ENCODE data around the gene KL.

KL gene

GRCh38 chr13:32976912-32977311 lies 39.3 kb upstream of the KL start:
- POLR2A ChIA-PET: no interaction called here
- CTCF ChIA-PET: interaction anchor here (1.2 kb wide), 1 partner anchor 56 kb away, joined by 4 read pairs; no protein-coding TSS in a partner anchor
- Histone ChIP-seq H3K36me3 (ENCODE audit: control insufficient read depth in 4 of 4, insufficient read depth in 4 of 4, low read length in 3 of 4) (no peaks in the 10 kb centered on the region), H3K27me3 (replicated peaks in 2 of 5; ENCODE audit: control insufficient read depth in 4 of 5, insufficient read depth in 5 of 5, low read length in 4 of 5) (no peaks in the 10 kb centered on the region), H3K9me3 (ENCODE audit: control extremely low read depth in 1 of 5, control insufficient read depth in 4 of 5, insufficient read depth in 2 of 5, low read depth in 1 of 5, low read length in 4 of 5) (no peaks in the 10 kb centered on the region), H3K4me1 (ENCODE audit: control extremely low read depth in 1 of 4, control insufficient read depth in 4 of 4, insufficient read depth in 4 of 4, low read length in 3 of 4) (no peaks in the 10 kb centered on the region), H3K4me3 (ENCODE audit: control insufficient read depth in 1 of 7, extremely low read depth in 1 of 7, insufficient read depth in 4 of 7, low read depth in 2 of 7, low read length in 6 of 7) (no peak overlapping the region), H3K27ac (ENCODE audit: insufficient read depth in 1 of 2, low read depth in 1 of 2, low read length in 2 of 2, poor library complexity in 1 of 2, severe bottlenecking in 2 of 2) (no peak overlapping the region)
- WGBS (ENCODE audit: insufficient coverage): no CpG with 5 or more reads among the region's 2 CpGs
- no peak for DNase-seq

- WGBS (ENCODE audit: insufficient coverage): 100% methylated on average over 3 of the region's 7 CpGs
- Histone ChIP-seq H3K4me1 (ENCODE audit: control extremely low read depth in 1 of 4, control insufficient read depth in 4 of 4, insufficient read depth in 4 of 4, low read length in 3 of 4) (no peaks in the 10 kb centered on the region), H3K9me3 (ENCODE audit: control extremely low read depth in 1 of 5, control insufficient read depth in 4 of 5, insufficient read depth in 2 of 5, low read depth in 1 of 5, low read length in 4 of 5) (no peaks in the 10 kb centered on the region), H3K27me3 (replicated peaks in 2 of 5; ENCODE audit: control insufficient read depth in 4 of 5, insufficient read depth in 5 of 5, low read length in 4 of 5) (no peaks in the 10 kb centered on the region), H3K36me3 (ENCODE audit: control insufficient read depth in 4 of 4, insufficient read depth in 4 of 4, low read length in 3 of 4) (no peaks in the 10 kb centered on the region), H3K4me3 (ENCODE audit: control insufficient read depth in 1 of 7, extremely low read depth in 1 of 7, insufficient read depth in 4 of 7, low read depth in 2 of 7, low read length in 6 of 7) (no peak overlapping the region), H3K27ac (ENCODE audit: insufficient read depth in 1 of 2, low read depth in 1 of 2, low read length in 2 of 2, poor library complexity in 1 of 2, severe bottlenecking in 2 of 2) (no peak overlapping the region)
- no peak for DNase-seq
- ChIA-PET CTCF (interaction anchor here (1.2 kb wide), 1 partner anchor 56 kb away, joined by 4 read pairs; no protein-coding TSS in a partner anchor), POLR2A (no interaction called here)
These were observed 38.9 kb upstream of the KL start for GRCh38 chr13:32977321-32977720.

GRCh38 chr13:32978278-32978677 lies 37.9 kb upstream of the KL start:
- Histone ChIP-seq H3K9me3 (ENCODE audit: control extremely low read depth in 1 of 5, control insufficient read depth in 4 of 5, insufficient read depth in 2 of 5, low read depth in 1 of 5, low read length in 4 of 5) (no peaks in the 10 kb centered on the region), H3K4me1 (ENCODE audit: control extremely low read depth in 1 of 4, control insufficient read depth in 4 of 4, insufficient read depth in 4 of 4, low read length in 3 of 4) (no peaks in the 10 kb centered on the region), H3K4me3 (ENCODE audit: control insufficient read depth in 1 of 7, extremely low read depth in 1 of 7, insufficient read depth in 4 of 7, low read depth in 2 of 7, low read length in 6 of 7) (no peak overlapping the region), H3K27me3 (replicated peaks in 2 of 5; ENCODE audit: control insufficient read depth in 4 of 5, insufficient read depth in 5 of 5, low read length in 4 of 5) (no peaks in the 10 kb centered on the region), H3K27ac (ENCODE audit: insufficient read depth in 1 of 2, low read depth in 1 of 2, low read length in 2 of 2, poor library complexity in 1 of 2, severe bottlenecking in 2 of 2) (no peak overlapping the region), H3K36me3 (ENCODE audit: control insufficient read depth in 4 of 4, insufficient read depth in 4 of 4, low read length in 3 of 4) (no peaks in the 10 kb centered on the region)
- WGBS (ENCODE audit: insufficient coverage): 94% methylated on average over 2 of the region's 4 CpGs
- no peak for DNase-seq
- POLR2A ChIA-PET: no interaction called here
- CTCF ChIA-PET: interaction anchor here (1.2 to 1.6 kb wide), 2 partner anchors 8 to 57 kb away, joined by 4 to 7 read pairs; no protein-coding TSS in a partner anchor

DNA sequence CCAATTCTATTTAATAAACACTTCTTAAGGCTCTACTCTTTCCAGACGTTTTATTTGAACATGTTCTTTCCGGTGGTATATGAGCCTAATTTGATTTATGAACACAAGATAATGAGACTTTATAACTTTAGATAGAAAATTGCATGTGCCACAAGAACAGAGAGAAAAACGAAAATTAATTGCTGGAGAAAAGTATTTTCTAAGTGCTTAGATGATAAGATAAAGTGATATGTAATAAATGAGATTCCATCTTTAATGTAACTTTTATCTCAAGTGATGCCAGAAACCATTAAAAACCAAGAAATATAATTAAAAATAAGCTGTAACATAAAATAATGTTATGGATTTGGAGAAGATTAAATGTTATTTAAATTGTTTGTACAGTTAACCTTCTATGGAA lies 33.2 kb upstream of the KL start:
- H3K36me3 ChIP-seq (ENCODE audit: control insufficient read depth in 4 of 4, insufficient read depth in 4 of 4, low read length in 3 of 4): no peaks in the 10 kb centered on the region
- ChIA-PET CTCF (interaction anchor here (1.2 kb wide), 1 partner anchor 13 kb away, joined by 3 read pairs; no protein-coding TSS in a partner anchor), POLR2A (no interaction called here)
- no peak overlapping the region for H3K4me3 ChIP-seq (ENCODE audit: control insufficient read depth in 1 of 7, extremely low read depth in 1 of 7, insufficient read depth in 4 of 7, low read depth in 2 of 7, low read length in 6 of 7)
- no peaks in the 10 kb centered on the region for H3K27me3 ChIP-seq (replicated peaks in 2 of 5; ENCODE audit: control insufficient read depth in 4 of 5, insufficient read depth in 5 of 5, low read length in 4 of 5)
- DNase-seq: no peak
- peaks cover 0 to 3% (median 0%) of the 10 kb centered on the region in 5 experiments for H3K9me3 ChIP-seq (ENCODE audit: control extremely low read depth in 1 of 5, control insufficient read depth in 4 of 5, insufficient read depth in 2 of 5, low read depth in 1 of 5, low read length in 4 of 5)
- H3K27ac ChIP-seq (ENCODE audit: insufficient read depth in 1 of 2, low read depth in 1 of 2, low read length in 2 of 2, poor library complexity in 1 of 2, severe bottlenecking in 2 of 2): no peak overlapping the region
- WGBS (ENCODE audit: insufficient coverage): no CpG with 5 or more reads among the region's 3 CpGs
- no peaks in the 10 kb centered on the region for H3K4me1 ChIP-seq (ENCODE audit: control extremely low read depth in 1 of 4, control insufficient read depth in 4 of 4, insufficient read depth in 4 of 4, low read length in 3 of 4)

DNA sequence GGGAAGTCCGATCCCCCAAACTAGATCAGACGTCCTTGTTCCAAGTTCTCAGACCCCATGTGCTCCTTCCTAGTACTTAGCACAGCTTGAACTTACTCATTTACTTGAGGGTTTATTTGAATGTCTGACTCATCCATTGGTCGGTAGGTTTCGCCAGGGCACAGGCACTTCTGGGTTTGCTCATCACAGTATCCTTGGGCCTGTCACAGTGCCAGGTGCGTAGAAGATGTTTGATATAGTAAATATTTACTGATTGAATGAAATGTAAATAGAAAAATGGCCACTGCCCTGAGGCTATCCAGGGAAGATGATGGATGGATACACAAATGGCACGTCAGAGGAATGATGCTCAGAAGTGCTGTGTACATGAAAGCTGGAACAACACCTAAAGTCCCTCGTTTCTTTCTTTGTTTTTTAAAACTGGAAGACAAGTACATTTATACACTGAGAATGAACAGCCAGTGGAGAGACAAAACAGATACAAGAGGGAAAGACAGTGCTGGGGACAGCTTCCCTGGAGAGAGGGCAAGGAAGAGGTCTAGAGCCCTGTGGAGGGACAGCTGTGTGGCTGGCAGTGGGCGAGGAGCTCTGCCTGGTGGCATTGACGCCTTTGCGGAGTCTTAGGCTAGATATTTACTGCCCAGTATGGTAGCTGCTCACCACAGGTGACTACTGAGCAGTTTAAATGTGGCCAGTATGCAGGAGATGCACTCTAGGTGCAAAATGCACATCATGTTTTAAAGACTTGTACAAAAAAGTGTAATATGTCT lies 31.2 kb upstream of the KL start:
- ChIA-PET CTCF (interaction anchor here (0.7 kb wide), 1 partner anchor 13 kb away, joined by 3 read pairs; no protein-coding TSS in a partner anchor), POLR2A (no interaction called here)
- Histone ChIP-seq H3K36me3 (ENCODE audit: control insufficient read depth in 4 of 4, insufficient read depth in 4 of 4, low read length in 3 of 4) (no peaks in the 10 kb centered on the region), H3K27me3 (replicated peaks in 2 of 5; ENCODE audit: control insufficient read depth in 4 of 5, insufficient read depth in 5 of 5, low read length in 4 of 5) (no peaks in the 10 kb centered on the region), H3K4me3 (ENCODE audit: control insufficient read depth in 1 of 7, extremely low read depth in 1 of 7, insufficient read depth in 4 of 7, low read depth in 2 of 7, low read length in 6 of 7) (no peak overlapping the region), H3K4me1 (ENCODE audit: control extremely low read depth in 1 of 4, control insufficient read depth in 4 of 4, insufficient read depth in 4 of 4, low read length in 3 of 4) (peaks cover 0 to 10% (median 6%) of the 10 kb centered on the region in 4 experiments), H3K27ac (ENCODE audit: insufficient read depth in 1 of 2, low read depth in 1 of 2, low read length in 2 of 2, poor library complexity in 1 of 2, severe bottlenecking in 2 of 2) (no peak overlapping the region), H3K9me3 (ENCODE audit: control extremely low read depth in 1 of 5, control insufficient read depth in 4 of 5, insufficient read depth in 2 of 5, low read depth in 1 of 5, low read length in 4 of 5) (peaks cover 0 to 3% (median 0%) of the 10 kb centered on the region in 5 experiments)
- WGBS (ENCODE audit: insufficient coverage): 99% methylated on average over 10 of the region's 10 CpGs
- no peak for DNase-seq

DNA sequence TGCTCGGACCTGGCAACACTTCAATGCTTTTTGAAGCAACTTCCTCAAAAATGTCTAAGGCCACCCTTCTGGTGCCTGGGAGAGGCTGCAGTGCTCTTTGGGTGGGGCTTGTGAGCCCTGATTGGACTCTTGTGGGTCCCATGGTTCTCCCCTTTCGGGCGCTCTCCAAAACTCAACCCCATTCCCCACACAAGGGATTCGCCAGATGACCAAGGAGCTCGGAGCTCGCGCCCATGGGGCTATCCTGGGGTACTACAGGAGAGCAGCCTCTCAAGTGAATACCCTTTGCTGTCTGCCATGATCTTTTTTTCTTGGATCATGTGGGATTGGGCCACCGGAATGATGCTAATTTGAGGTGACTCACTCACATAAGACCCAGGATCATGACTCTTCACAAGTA lies 29.7 kb upstream of the KL start:
- ChIA-PET CTCF (interaction anchor here (1.2 kb wide), 1 partner anchor 71 kb away, joined by 4 read pairs; no protein-coding TSS in a partner anchor), POLR2A (no interaction called here)
- 75% methylated on average over 2 of the region's 8 CpGs for WGBS (ENCODE audit: insufficient coverage)
- Histone ChIP-seq H3K27me3 (replicated peaks in 2 of 5; ENCODE audit: control insufficient read depth in 4 of 5, insufficient read depth in 5 of 5, low read length in 4 of 5) (no peaks in the 10 kb centered on the region), H3K9me3 (ENCODE audit: control extremely low read depth in 1 of 5, control insufficient read depth in 4 of 5, insufficient read depth in 2 of 5, low read depth in 1 of 5, low read length in 4 of 5) (peaks cover 0 to 3% (median 0%) of the 10 kb centered on the region in 5 experiments), H3K4me3 (ENCODE audit: control insufficient read depth in 1 of 7, extremely low read depth in 1 of 7, insufficient read depth in 4 of 7, low read depth in 2 of 7, low read length in 6 of 7) (no peak overlapping the region), H3K27ac (ENCODE audit: insufficient read depth in 1 of 2, low read depth in 1 of 2, low read length in 2 of 2, poor library complexity in 1 of 2, severe bottlenecking in 2 of 2) (no peak overlapping the region), H3K36me3 (ENCODE audit: control insufficient read depth in 4 of 4, insufficient read depth in 4 of 4, low read length in 3 of 4) (no peaks in the 10 kb centered on the region), H3K4me1 (ENCODE audit: control extremely low read depth in 1 of 4, control insufficient read depth in 4 of 4, insufficient read depth in 4 of 4, low read length in 3 of 4) (peaks cover 0 to 10% (median 6%) of the 10 kb centered on the region in 4 experiments)
- peak in 1 of 3 donors; percentile 6 for DNase-seq

DNA sequence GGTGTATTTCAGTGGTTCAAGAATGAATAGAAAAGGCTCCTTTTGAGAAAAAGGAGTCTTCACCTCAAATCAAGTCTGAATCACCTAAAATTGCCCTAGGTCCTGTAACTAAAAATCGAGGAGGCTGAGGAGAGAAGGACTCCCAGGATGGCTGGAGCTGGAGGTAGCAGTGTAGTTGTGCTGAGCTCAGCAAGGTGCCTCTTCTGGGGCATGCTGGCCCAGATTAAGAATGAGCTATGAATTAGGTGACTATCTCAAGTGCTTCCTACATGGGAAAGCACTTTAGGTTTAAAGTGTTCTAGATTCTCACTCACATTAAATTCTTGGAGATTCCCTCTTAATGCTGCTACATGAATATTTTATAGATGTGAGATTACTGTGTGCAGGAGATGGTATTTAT lies 28.8 kb upstream of the KL start:
- Histone ChIP-seq H3K36me3 (ENCODE audit: control insufficient read depth in 4 of 4, insufficient read depth in 4 of 4, low read length in 3 of 4) (no peaks in the 10 kb centered on the region), H3K4me1 (ENCODE audit: control extremely low read depth in 1 of 4, control insufficient read depth in 4 of 4, insufficient read depth in 4 of 4, low read length in 3 of 4) (peaks cover 0 to 10% (median 6%) of the 10 kb centered on the region in 4 experiments), H3K4me3 (ENCODE audit: control insufficient read depth in 1 of 7, extremely low read depth in 1 of 7, insufficient read depth in 4 of 7, low read depth in 2 of 7, low read length in 6 of 7) (no peak overlapping the region), H3K27ac (ENCODE audit: insufficient read depth in 1 of 2, low read depth in 1 of 2, low read length in 2 of 2, poor library complexity in 1 of 2, severe bottlenecking in 2 of 2) (no peak overlapping the region), H3K9me3 (ENCODE audit: control extremely low read depth in 1 of 5, control insufficient read depth in 4 of 5, insufficient read depth in 2 of 5, low read depth in 1 of 5, low read length in 4 of 5) (peaks cover 0 to 3% (median 0%) of the 10 kb centered on the region in 5 experiments), H3K27me3 (replicated peaks in 2 of 5; ENCODE audit: control insufficient read depth in 4 of 5, insufficient read depth in 5 of 5, low read length in 4 of 5) (no peaks in the 10 kb centered on the region)
- CTCF ChIA-PET: no interaction called here
- no peak for DNase-seq
- no CpG with 5 or more reads among the region's 1 CpG for WGBS (ENCODE audit: insufficient coverage)
- POLR2A ChIA-PET: no interaction called here

Data from common myeloid progenitor, CD34-positive (primary cell).